GM12801 (cell line): ENCODE data around the gene COMMD1.

Experiments
- TF ChIP-seq, protein P1 (sequence below): IDR thresholded peaks from one replicate; pipeline ENCODE4 v1.5.1; 2011; ENCODE audit warnings: control low read depth; ENCODE audit not compliant: insufficient read length; ENCODE audit errors: extremely low read depth

The COMMD1 gene

DNA sequence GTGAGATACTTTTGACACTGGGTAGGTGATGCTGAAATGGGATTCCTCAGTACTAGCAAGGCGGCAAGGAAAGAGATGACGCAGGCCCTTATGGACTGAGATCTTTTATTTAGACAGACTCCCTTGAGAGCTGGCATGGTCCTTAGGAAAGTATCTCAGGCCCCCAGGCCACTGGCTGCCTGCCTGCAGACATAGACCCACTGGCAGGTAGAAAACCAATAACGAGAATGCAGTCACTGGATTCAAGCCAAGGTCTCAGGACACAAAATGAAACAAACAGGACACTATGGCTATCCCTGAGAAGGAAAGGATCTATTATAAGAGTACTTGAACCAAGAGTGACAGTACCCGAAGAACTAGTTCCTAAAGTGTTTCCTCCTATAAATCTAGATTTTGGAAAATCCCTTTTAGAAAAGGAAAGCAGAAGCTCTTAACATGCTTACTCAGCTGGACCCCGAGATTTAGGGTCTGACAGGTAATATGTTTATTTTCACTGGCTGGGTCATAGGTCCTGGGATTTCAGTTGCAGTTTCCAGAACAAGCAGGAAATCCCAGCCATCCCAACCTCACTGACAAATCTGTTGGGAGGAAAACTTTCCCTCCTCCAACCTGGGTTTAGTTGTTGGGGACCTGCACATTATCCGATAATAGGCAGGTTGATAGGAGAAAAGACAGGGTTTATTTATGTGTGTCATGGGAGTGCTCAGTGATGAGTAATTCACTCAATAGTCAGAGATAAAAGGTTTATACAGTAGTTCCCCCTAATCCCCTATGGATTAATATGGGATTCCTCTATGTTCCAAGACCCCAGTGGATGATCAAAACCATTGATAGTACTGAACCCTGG, 44.5 kb downstream of the COMMD1 start:
- TF ChIP-seq, protein P1, sequence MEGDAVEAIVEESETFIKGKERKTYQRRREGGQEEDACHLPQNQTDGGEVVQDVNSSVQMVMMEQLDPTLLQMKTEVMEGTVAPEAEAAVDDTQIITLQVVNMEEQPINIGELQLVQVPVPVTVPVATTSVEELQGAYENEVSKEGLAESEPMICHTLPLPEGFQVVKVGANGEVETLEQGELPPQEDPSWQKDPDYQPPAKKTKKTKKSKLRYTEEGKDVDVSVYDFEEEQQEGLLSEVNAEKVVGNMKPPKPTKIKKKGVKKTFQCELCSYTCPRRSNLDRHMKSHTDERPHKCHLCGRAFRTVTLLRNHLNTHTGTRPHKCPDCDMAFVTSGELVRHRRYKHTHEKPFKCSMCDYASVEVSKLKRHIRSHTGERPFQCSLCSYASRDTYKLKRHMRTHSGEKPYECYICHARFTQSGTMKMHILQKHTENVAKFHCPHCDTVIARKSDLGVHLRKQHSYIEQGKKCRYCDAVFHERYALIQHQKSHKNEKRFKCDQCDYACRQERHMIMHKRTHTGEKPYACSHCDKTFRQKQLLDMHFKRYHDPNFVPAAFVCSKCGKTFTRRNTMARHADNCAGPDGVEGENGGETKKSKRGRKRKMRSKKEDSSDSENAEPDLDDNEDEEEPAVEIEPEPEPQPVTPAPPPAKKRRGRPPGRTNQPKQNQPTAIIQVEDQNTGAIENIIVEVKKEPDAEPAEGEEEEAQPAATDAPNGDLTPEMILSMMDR = no peak

DNA sequence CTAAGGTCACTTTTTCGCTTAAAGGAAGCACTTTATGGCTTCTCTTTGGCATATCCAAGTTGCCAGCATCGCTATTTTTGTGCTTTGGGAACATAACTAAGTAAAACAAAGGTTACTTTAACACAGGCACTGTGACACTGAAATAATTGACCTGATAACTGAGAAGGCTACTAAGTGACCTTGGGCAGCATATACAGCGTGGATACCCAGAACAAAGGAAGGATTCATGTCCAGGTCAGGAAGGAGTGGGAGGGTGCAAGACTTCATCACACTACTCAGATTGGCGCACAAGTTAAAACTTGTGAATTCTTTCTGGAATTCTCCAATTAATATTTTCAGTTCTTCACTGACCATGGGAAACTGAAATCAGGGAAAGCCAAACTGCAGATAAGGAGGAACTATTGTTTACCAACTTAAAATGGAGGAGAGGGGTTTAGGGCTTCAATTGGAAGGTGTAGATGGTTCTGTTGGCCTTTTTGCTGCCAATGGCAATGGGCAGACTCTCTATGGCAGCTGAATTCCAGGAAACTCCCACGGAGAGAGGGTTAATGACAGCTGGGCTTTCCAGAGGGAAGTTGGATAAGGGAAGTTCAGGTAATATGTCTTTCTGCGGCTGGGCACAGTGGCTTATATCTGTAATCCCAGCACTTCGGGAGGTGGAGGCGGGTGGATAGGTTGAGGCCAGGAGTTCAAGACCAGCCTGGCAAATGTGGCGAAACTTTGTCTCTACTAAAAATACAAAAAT, 45.3 kb downstream of the COMMD1 start:
- TF ChIP-seq, protein P1 = no peak

- TF ChIP-seq, protein P1 = no peak
Measured at GRCh38 chr2:61951881-61952280, 46.4 kb downstream of the COMMD1 start.

DNA sequence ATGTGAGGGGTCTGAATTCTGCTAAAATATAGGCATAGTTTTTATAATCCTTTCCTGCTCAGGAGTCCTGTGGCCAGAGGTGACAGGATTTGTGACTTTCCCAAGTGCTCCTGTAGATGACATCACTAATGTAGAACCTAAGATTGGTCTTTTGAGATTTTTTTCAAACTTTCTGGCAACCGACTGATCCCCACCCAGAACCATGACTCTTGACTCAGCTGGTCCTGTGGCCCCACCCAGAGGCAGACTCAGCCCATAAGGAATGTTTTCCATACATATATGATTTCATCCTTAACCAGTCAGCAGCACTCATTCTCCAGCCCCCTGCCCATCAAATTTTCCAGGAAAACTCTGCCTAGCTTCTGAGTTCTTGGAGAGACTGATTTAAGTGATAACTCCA, 46.8 kb downstream of the COMMD1 start:
- TF ChIP-seq, protein P1 = no peak

- TF ChIP-seq, protein P1 = no peak
Measured at GRCh38 chr2:61959381-61960293, 54.2 kb downstream of the COMMD1 start.

DNA sequence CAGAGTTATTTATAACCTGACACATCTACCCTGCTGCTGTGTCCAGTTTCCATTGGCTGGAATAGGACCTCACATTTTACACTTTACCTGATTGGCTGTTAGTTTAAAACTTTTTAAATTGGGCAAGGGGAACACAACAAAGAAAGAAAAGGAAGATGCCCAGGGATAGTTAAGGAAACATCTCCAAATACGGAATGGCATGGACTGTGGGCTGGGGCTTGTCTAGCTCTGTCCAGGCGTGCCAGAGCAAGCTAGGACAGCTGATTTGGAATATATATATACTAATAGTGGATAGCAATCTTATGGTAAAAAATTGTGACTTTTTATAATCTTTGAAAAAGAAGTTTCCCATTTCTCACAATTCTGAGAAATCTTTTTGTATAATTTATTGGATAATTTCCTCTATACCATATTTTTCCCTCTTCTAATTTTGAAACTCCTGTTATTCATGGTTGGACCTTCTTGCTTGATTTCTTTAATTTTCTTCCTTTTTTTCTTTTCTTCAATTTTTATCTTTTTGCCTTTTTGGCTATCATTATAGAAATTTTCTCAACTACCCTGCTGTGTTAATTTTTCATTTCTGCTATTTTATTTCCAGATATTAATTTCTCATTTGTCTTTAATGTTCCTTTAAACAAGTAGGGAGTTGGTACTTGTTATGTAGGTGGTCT, 55.9 kb downstream of the COMMD1 start:
- TF ChIP-seq, protein P1 = no peak
